GM12878 (cell line): Measurements from ENCODE around the gene ITM2C. TPM values are rescaled to one million over a fixed set of nuclear protein-coding genes. Genes with fewer than 3 reads are reported as not detected.

Experiments used
- ATF3 ChIP-seq: IDR thresholded peaks from 2 replicates; pipeline ENCODE4 v1.6.1; 2011; ENCODE audit warnings: low read depth, mild to moderate bottlenecking, low read length, moderate library complexity, borderline replicate concordance; ENCODE audit errors: extremely low read depth
- CHD4 ChIP-seq: fragments of 200-600 bp; sonication (generic); IDR thresholded peaks from 2 replicates; pipeline ENCODE4 v1.6.1; 2016; ENCODE audit warnings: mild to moderate bottlenecking
- CREB1 ChIP-seq: IDR thresholded peaks from 2 replicates; pipeline ENCODE4 v1.6.1; 2012; ENCODE audit warnings: low read depth, mild to moderate bottlenecking, inconsistent platforms
- ELK1 ChIP-seq: IDR thresholded peaks from 2 replicates; pipeline ENCODE4 v1.6.1; 2012; ENCODE audit warnings: low read depth, low read length, improper control_type of control experiment
- GABPA ChIP-seq: IDR thresholded peaks from 2 replicates; pipeline ENCODE4 v1.6.1; 2014; ENCODE audit warnings: antibody characterized with exemption, low read depth, mild to moderate bottlenecking, inconsistent platforms
- HCFC1 ChIP-seq: fragments of 150-350 bp; IDR thresholded peaks from 2 replicates; pipeline ENCODE4 v1.6.1; 2014; ENCODE audit warnings: low read length
- HDGF ChIP-seq: fragments of 450-650 bp; IDR thresholded peaks from 2 replicates; pipeline ENCODE4 v1.6.1; 2016; ENCODE audit warnings: antibody characterized with exemption
- IRF3 ChIP-seq: fragments of 450-650 bp; IDR thresholded peaks from 2 replicates; pipeline ENCODE4 v1.6.1; 2014; ENCODE audit warnings: mild to moderate bottlenecking
- JUND ChIP-seq: IDR thresholded peaks from 2 replicates; pipeline ENCODE4 v1.6.1; 2012; ENCODE audit warnings: low read depth, mild to moderate bottlenecking, low read length, improper control_type of control experiment, moderate library complexity
- LARP7 ChIP-seq: fragments of 450-650 bp; IDR thresholded peaks from 2 replicates; pipeline ENCODE4 v1.6.1; 2017; ENCODE audit warnings: mild to moderate bottlenecking
- MEF2A ChIP-seq: IDR thresholded peaks from 2 replicates; pipeline ENCODE4 v1.6.1; 2011; ENCODE audit warnings: low read depth, mild to moderate bottlenecking, low read length, moderate library complexity; ENCODE audit not compliant: insufficient read depth
- NBN ChIP-seq: fragments of 450-650 bp; IDR thresholded peaks from 2 replicates; pipeline ENCODE4 v1.6.1; 2016
- NFYB ChIP-seq: IDR thresholded peaks from 2 replicates; pipeline ENCODE4 v1.6.1; 2011; ENCODE audit warnings: low read depth, mild to moderate bottlenecking, low read length, improper control_type of control experiment, moderate library complexity; ENCODE audit not compliant: insufficient read depth
- NKRF ChIP-seq: fragments of 450-650 bp; conservative IDR thresholded peaks from 2 replicates; pipeline ENCODE4 v1.6.1; 2017; ENCODE audit warnings: mild to moderate bottlenecking, moderate library complexity
- POLR2AphosphoS2 ChIP-seq: IDR thresholded peaks from 2 replicates; pipeline ENCODE4 v1.6.1; 2011; ENCODE audit warnings: low read depth, mild to moderate bottlenecking, low read length, improper control_type of control experiment, moderate library complexity
- RAD21 ChIP-seq: IDR thresholded peaks from 2 replicates; pipeline ENCODE4 v1.6.1; 2011; ENCODE audit warnings: mild to moderate bottlenecking, low read depth, low read length, moderate library complexity; ENCODE audit not compliant: insufficient read depth
- RELB ChIP-seq: fragments of 450-650 bp; IDR thresholded peaks from 2 replicates; pipeline ENCODE4 v1.6.1; 2017; ENCODE audit warnings: low read depth, mild to moderate bottlenecking, moderate library complexity
- SIX5 ChIP-seq: IDR thresholded peaks from 2 replicates; pipeline ENCODE4 v1.6.1; 2011; ENCODE audit warnings: mild to moderate bottlenecking, low read depth, low read length, moderate library complexity; ENCODE audit not compliant: severe bottlenecking
- STAT1 ChIP-seq: fragments of 450-650 bp; conservative IDR thresholded peaks from 2 replicates; pipeline ENCODE4 v1.6.1; 2014; ENCODE audit warnings: antibody characterized with exemption, mild to moderate bottlenecking
- STAT3 ChIP-seq: IDR thresholded peaks from 2 replicates; pipeline ENCODE4 v1.6.1; 2011; ENCODE audit warnings: low read depth, low read length, improper control_type of control experiment
- ZBTB33 ChIP-seq: fragments of 450-650 bp; IDR thresholded peaks from 2 replicates; pipeline ENCODE4 v1.6.1; 2017; ENCODE audit warnings: mild to moderate bottlenecking
- ZNF274 ChIP-seq: IDR thresholded peaks from one replicate; pipeline ENCODE4 v1.8.0; 2011; ENCODE audit not compliant: insufficient read length, insufficient read depth
- polyA plus RNA-seq, 11 experiments: library from polyadenylated mRNA; depleted of rRNA in 4 of 11; unstranded in 6 of 11; stranded (reverse) in 5 of 11; fragments of >200 nt; fragmentation: Nextera tagmentation in 4 of 11; fragmentation: Illumina TruSeq in 1 of 11; extraction: Ambion mirVana in 4 of 11; extraction: Trizol in 1 of 11; gene quantifications; 1 replicate in 1 of 11; 2 replicates in 10 of 11; pipeline versions ENCODE4 v1.2.1 to v1.2.3, GENCODE V29; 2011 to 2016; ENCODE audit warnings: inconsistent platforms in 2 of 11, missing spikeins in 2 of 11, low read depth in 1 of 11
- total RNA-seq, 4 experiments: library from RNA; depleted of rRNA in 3 of 4; stranded (reverse); fragments of >200 nt in 3 of 4; fragmentation: Illumina TruSeq in 1 of 4; extraction: Trizol in 1 of 4; gene quantifications; 2 replicates each; pipeline versions ENCODE4 v1.2.1 to v1.2.3, GENCODE V29; 2013 to 2021

Gene ITM2C
- total and polyA plus RNA-seq, 10 of the 15 experiments (the other 5 are each of a cell fraction or from before 2014, with no cell fraction given) = 5.4 to 195 (median 149) TPM

GRCh38 chr2:230925879-230926765 lies 61.4 kb downstream of the ITM2C start (continued):
- TF ChIP-seq IRF3 (no peak), RAD21 (peak; percentile 60), JUND (peak; percentile 62; the same call in 1 of the 2 replicates), HDGF (no peak), STAT1 (no peak), CHD4 (no peak), NKRF (no peak), CREB1 (no peak), MEF2A (peak; percentile 89), HCFC1 (no peak), ATF3 (no peak), RELB (peak; percentile 82), GABPA (no peak), STAT3 (no peak), POLR2AphosphoS2 (no peak), ELK1 (no peak), LARP7 (peak; percentile 60), NFYB (no peak), NBN (peak; percentile 17; the same call in 1 of the 2 replicates), ZNF274 (no peak), SIX5 (no peak), ZBTB33 (no peak)
